Retinal pigment epithelial cell (primary cell): ENCODE results near the gene IFIT2.
"Not testable (repeated sequence)": the region's sequence is repeated elsewhere in the genome, so short reads cannot be mapped to it uniquely, and the experiment has no call there.

Experiments used
- DNase-seq: peaks from one replicate; pipeline ENCODE4 v3.0.0-alpha.2; 2010; ENCODE audit warnings: low read depth
- H3K4me3 ChIP-seq: 2 replicates; pipeline ENCODE4 v1.5.1; 2011; ENCODE audit warnings: mild to moderate bottlenecking, low read length, control low read depth, moderate library complexity
- CTCF ChIP-seq: conservative IDR thresholded peaks from 2 replicates; pipeline ENCODE4 v1.5.1; 2011; ENCODE audit warnings: low read depth, low read length, control low read depth, inconsistent platforms

The IFIT2 gene

GRCh38 chr10:89279421-89279869, 22.4 kb upstream of the IFIT2 start:
- no peak overlapping the region for H3K4me3 ChIP-seq
- TF ChIP-seq CTCF, result no peak
- peak; percentile 80 for DNase-seq

GRCh38 chr10:89280508-89280907, 21.3 kb upstream of the IFIT2 start:
- no peak overlapping the region for H3K4me3 ChIP-seq
- TF ChIP-seq CTCF, result no peak
- no peak for DNase-seq

GRCh38 chr10:89281606-89282395, 20.0 kb upstream of the IFIT2 start:
- DNase-seq, result no peak

GRCh38 chr10:89283025-89283935, 18.6 kb upstream of the IFIT2 start:
- H3K4me3 ChIP-seq, result peak overlapping the region; percentile 27
- DNase-seq, result peak; percentile 80
- TF ChIP-seq CTCF, result no peak

More at GRCh38 chr10:89281606-89282395, 20.0 kb upstream of the IFIT2 start:
- no peak overlapping the region for H3K4me3 ChIP-seq
- no peak for TF ChIP-seq CTCF

- DNase-seq, result peak; percentile 44
- H3K4me3 ChIP-seq, result peak overlapping the region; percentile 27
- no peak for TF ChIP-seq CTCF
Observed at GRCh38 chr10:89283936-89284475, 17.8 kb upstream of the IFIT2 start.

- not testable (repeated sequence) for DNase-seq
Observed at GRCh38 chr10:89284711-89285110, 17.1 kb upstream of the IFIT2 start.

GRCh38 chr10:89285303-89285702, 16.5 kb upstream of the IFIT2 start:
- H3K4me3 ChIP-seq, DNase-seq: not testable (repeated sequence)

More at GRCh38 chr10:89284711-89285110, 17.1 kb upstream of the IFIT2 start:
- not testable (repeated sequence) for H3K4me3 ChIP-seq
